ENCODE measurements around the gene DLG2. TPM values are rescaled to one million over a fixed set of nuclear protein-coding genes. Genes with fewer than 3 reads are reported as not detected.

Gene DLG2
- total RNA-seq, 1 donor = 1.3 TPM

GRCh38 chr11:83852775-83853442 lies 1774.2 kb downstream of the DLG2 start:
- no peak for DNase-seq (ENCODE audit: low read depth)
- no peak overlapping the region for H3K4me3 ChIP-seq (ENCODE audit: low read depth, low read length)
- no peak for TF ChIP-seq CTCF (IDR thresholded peaks at IDR 0.05; ENCODE audit: insufficient read depth, low read depth, low read length)

- no peak for TF ChIP-seq CTCF (IDR thresholded peaks at IDR 0.05; ENCODE audit: insufficient read depth, low read depth, low read length)
- no peak overlapping the region for H3K4me3 ChIP-seq (ENCODE audit: low read depth, low read length)
- DNase-seq (ENCODE audit: low read depth) = no peak
Measured at GRCh38 chr11:83852012-83852411, 1775.1 kb downstream of the DLG2 start.

GRCh38 chr11:83847467-83848034 lies 1779.6 kb downstream of the DLG2 start:
- no peak for TF ChIP-seq CTCF (IDR thresholded peaks at IDR 0.05; ENCODE audit: insufficient read depth, low read depth, low read length)
- no peak for DNase-seq (ENCODE audit: low read depth)
- no peak overlapping the region for H3K4me3 ChIP-seq (ENCODE audit: low read depth, low read length)

GRCh38 chr11:83845797-83846196 lies 1781.3 kb downstream of the DLG2 start:
- no peak overlapping the region for H3K4me3 ChIP-seq (ENCODE audit: low read depth, low read length)
- DNase-seq (ENCODE audit: low read depth) = no peak
- TF ChIP-seq CTCF (IDR thresholded peaks at IDR 0.05; ENCODE audit: insufficient read depth, low read depth, low read length) = no peak

GRCh38 chr11:83840326-83840725 lies 1786.8 kb downstream of the DLG2 start:
- no peak for DNase-seq (ENCODE audit: low read depth)
- H3K4me3 ChIP-seq (ENCODE audit: low read depth, low read length) = no peak overlapping the region
- TF ChIP-seq CTCF (IDR thresholded peaks at IDR 0.05; ENCODE audit: insufficient read depth, low read depth, low read length) = no peak

- TF ChIP-seq CTCF (IDR thresholded peaks at IDR 0.05; ENCODE audit: insufficient read depth, low read depth, low read length) = peak; percentile 72
- H3K4me3 ChIP-seq (ENCODE audit: low read depth, low read length) = no peak overlapping the region
- DNase-seq (ENCODE audit: low read depth) = peak; percentile 36
Measured at GRCh38 chr11:83836883-83837654, 1790.1 kb downstream of the DLG2 start.
